ENCODE measurements around the gene ZBTB46. TPM values are rescaled to one million over a fixed set of nuclear protein-coding genes. Genes with fewer than 3 reads are reported as not detected.

Gene ZBTB46
- total RNA-seq, 1 experiment from 2014 or later = 27.1 TPM

GRCh38 chr20:63781181-63781580 lies 49.9 kb downstream of the ZBTB46 start:
- H3K9me3 Mint-ChIP-seq = no peaks in the 10 kb centered on the region; a peak in 2 of 5 replicates
- H3K9ac ChIP-seq (ENCODE audit: extremely low read depth, insufficient read length, low read length) = no peak overlapping the region
- no peaks in the 10 kb centered on the region for H4K20me1 ChIP-seq (ENCODE audit: control insufficient read depth, insufficient read depth, insufficient read length)
- H3K9me3 ChIP-seq (ENCODE audit: control insufficient read depth, low read depth, low read length) = no peaks in the 10 kb centered on the region
- H3K23ac ChIP-seq (ENCODE audit: insufficient read length, low read depth, low read length) = no peak overlapping the region
- no peak overlapping the region for H4K5ac ChIP-seq (ENCODE audit: insufficient read length, low read depth, low read length)
- no peak overlapping the region for H2BK5ac ChIP-seq (ENCODE audit: insufficient read length, low read length)
- peaks cover 2% of the 10 kb centered on the region; the same call in 1 of the 2 replicates for H3K79me2 ChIP-seq (ENCODE audit: insufficient read depth, low read length)
- no peak overlapping the region for H3K4ac ChIP-seq (ENCODE audit: low read depth, low read length)
- no peak overlapping the region for H3K14ac ChIP-seq (ENCODE audit: insufficient read depth, low read length)
- TF ChIP-seq CTCF (conservative IDR thresholded peaks at IDR 0.05) = no peak
- no peak overlapping the region for H2AK5ac ChIP-seq (ENCODE audit: insufficient read length, low read length)
- H2BK120ac ChIP-seq (ENCODE audit: low read depth, low read length, poor library complexity, severe bottlenecking) = no peak overlapping the region
- no CpG with 5 or more reads among the region's 14 CpGs for WGBS (ENCODE audit: extremely low coverage, insufficient read length, low lambda C conversion rate)
- no peak overlapping the region for H3T11ph ChIP-seq (ENCODE audit: low read length)
- no peak overlapping the region for H3K4me3 Mint-ChIP-seq
- peaks cover 5% of the 10 kb centered on the region for H3K79me1 ChIP-seq (ENCODE audit: insufficient read depth, low read depth, low read length, poor library complexity, severe bottlenecking)
- no peak for DNase-seq
- no peak overlapping the region for H2BK12ac ChIP-seq (ENCODE audit: insufficient read length, low read depth, low read length)
- no peak overlapping the region for H4K91ac ChIP-seq (ENCODE audit: insufficient read length, low read depth, low read length)
- no peaks in the 10 kb centered on the region for H3K23me2 ChIP-seq (ENCODE audit: insufficient read length, low read depth, low read length, poor library complexity, severe bottlenecking)
- no peaks in the 10 kb centered on the region for H3K4me1 ChIP-seq (ENCODE audit: insufficient read depth, low read length)
- H3K56ac ChIP-seq (ENCODE audit: insufficient read length, low read depth, low read length) = no peak overlapping the region
- no peak overlapping the region for H3K18ac ChIP-seq (ENCODE audit: insufficient read length, low read depth, low read length)
- H2BK20ac ChIP-seq (ENCODE audit: low read depth, low read length, poor library complexity, severe bottlenecking) = no peak overlapping the region
- H3K4me2 ChIP-seq (ENCODE audit: insufficient read depth, insufficient read length, low read length) = no peak overlapping the region
- H2BK15ac ChIP-seq (ENCODE audit: low read depth, low read length) = no peak overlapping the region
- no peak overlapping the region for H3K27ac ChIP-seq (ENCODE audit: insufficient read length, low read depth, low read length)
- peaks cover 3 to 16% (median 14%) of the 10 kb centered on the region in 3 experiments; a peak in 6 of 7 replicates for H3K36me3 Mint-ChIP-seq (ENCODE audit: insufficient read depth in 1 of 3, low read depth in 3 of 3)
- no peak overlapping the region for H3K27ac Mint-ChIP-seq
- no peak overlapping the region for H2AFZ ChIP-seq (ENCODE audit: low read length)
- no peak overlapping the region for H4K8ac ChIP-seq (replicated peaks; ENCODE audit: insufficient read length, low read depth, low read length)
- peaks cover 10% of the 10 kb centered on the region in 2 experiments for H3K4me1 Mint-ChIP-seq
- no peaks in the 10 kb centered on the region; the same call in 1 of the 2 replicates for H3K27me3 Mint-ChIP-seq (ENCODE audit: low read depth)
- H3K27me3 ChIP-seq (ENCODE audit: insufficient read depth, low read length) = no peaks in the 10 kb centered on the region
